SK-N-SH treated with all-trans-retinoic acid at 6 μM for 48 hours (cell line): ENCODE measurements around the gene CEACAM16.

Experiments used
- ARNTL ChIP-seq: fragments of 450-650 bp; formaldehyde crosslinking; IDR thresholded peaks from 2 replicates; pipeline ENCODE4 v1.5.0; 2020; ENCODE audit warnings: low read depth, mild to moderate bottlenecking, moderate library complexity, borderline replicate concordance
- BACH2 ChIP-seq: fragments of 250-450 bp; sonication (Bioruptor Pico); IDR thresholded peaks from 2 replicates; pipeline ENCODE4 v1.9.0; 2021; ENCODE audit warnings: mild to moderate bottlenecking, borderline replicate concordance
- CREB5 ChIP-seq: fragments of 250-450 bp; sonication (Bioruptor Pico); IDR thresholded peaks from 2 replicates; pipeline ENCODE4 v1.5.1; 2020; ENCODE audit warnings: low read depth, mild to moderate bottlenecking, moderate library complexity
- CSDC2 ChIP-seq: fragments of 250-450 bp; sonication (Bioruptor Pico); IDR thresholded peaks from 2 replicates; pipeline ENCODE4 v1.5.0; 2020; ENCODE audit warnings: mild to moderate bottlenecking, moderate library complexity
- CSRNP3 ChIP-seq: fragments of 250-450 bp; sonication (Bioruptor Pico); IDR thresholded peaks from 2 replicates; pipeline ENCODE4 v1.5.1; 2021; ENCODE audit warnings: mild to moderate bottlenecking, moderate library complexity
- ESRRG ChIP-seq: fragments of 250-450 bp; sonication (Bioruptor Pico); IDR thresholded peaks from 2 replicates; pipeline ENCODE4 v1.6.1; 2021; ENCODE audit warnings: mild to moderate bottlenecking
- ISL1 ChIP-seq: fragments of 250-450 bp; sonication (Bioruptor Pico); IDR thresholded peaks from 2 replicates; pipeline ENCODE4 v2.1.2; 2022; ENCODE audit warnings: mild to moderate bottlenecking, moderate library complexity
- PATZ1 ChIP-seq: fragments of 250-450 bp; sonication (Bioruptor Pico); IDR thresholded peaks from 2 replicates; pipeline ENCODE4 v1.8.0; 2020; ENCODE audit warnings: mild to moderate bottlenecking, moderate library complexity, borderline replicate concordance
- POU6F1 ChIP-seq: fragments of 250-450 bp; sonication (Bioruptor Pico); IDR thresholded peaks from 2 replicates; pipeline ENCODE4 v1.8.0; 2021; ENCODE audit warnings: low read depth, mild to moderate bottlenecking, moderate library complexity, borderline replicate concordance
- PPARA ChIP-seq: fragments of 250-450 bp; sonication (Bioruptor Pico); IDR thresholded peaks from 2 replicates; pipeline ENCODE4 v1.5.0; 2020; ENCODE audit warnings: mild to moderate bottlenecking, borderline replicate concordance
- TOX ChIP-seq: fragments of 250-450 bp; sonication (Bioruptor Pico); IDR thresholded peaks from 2 replicates; pipeline ENCODE4 v1.8.0; 2021; ENCODE audit warnings: mild to moderate bottlenecking, moderate library complexity, borderline replicate concordance
- ZFP3 ChIP-seq: fragments of 250-450 bp; sonication (Bioruptor Pico); IDR thresholded peaks from 2 replicates; pipeline ENCODE4 v1.5.0; 2020; ENCODE audit warnings: mild to moderate bottlenecking, moderate library complexity
- ZNF565 ChIP-seq: fragments of 450-650 bp; formaldehyde crosslinking; conservative IDR thresholded peaks from 2 replicates; pipeline ENCODE4 v1.5.0; 2020; ENCODE audit warnings: low read depth, mild to moderate bottlenecking, moderate library complexity

- TF ChIP-seq ISL1 (CRISPR knock-in tag) (no peak), ARNTL (CRISPR knock-in tag) (no peak), PPARA (no peak), BACH2 (CRISPR knock-in tag) (no peak), ZFP3 (no peak), CSDC2 (CRISPR knock-in tag) (no peak), CSRNP3 (CRISPR knock-in tag) (no peak), TOX (CRISPR knock-in tag) (no peak), PATZ1 (CRISPR knock-in tag) (no peak), POU6F1 (CRISPR knock-in tag) (no peak), ESRRG (CRISPR knock-in tag) (no peak), CREB5 (CRISPR knock-in tag) (no peak), ZNF565 (CRISPR knock-in tag) (no peak)
Measured at GRCh38 chr19:44723952-44724319, 25.0 kb downstream of the CEACAM16 start.
